Measurements from ENCODE around the gene SYNPO2L. TPM values are rescaled to one million over a fixed set of nuclear protein-coding genes. Genes with fewer than 3 reads are reported as not detected.

Gene SYNPO2L
- total RNA-seq, 1 donor = under 0.01 TPM

GRCh38 chr10:73647211-73647874 lies 8.5 kb downstream of the SYNPO2L start:
- Histone ChIP-seq H3K4me3 (ENCODE audit: insufficient read depth, low read length) (peak overlapping the region; percentile 81), H2AFZ (ENCODE audit: low read length) (peak overlapping the region; percentile 95), H3K4me2 (ENCODE audit: insufficient read depth, low read length) (peak overlapping the region; percentile 86), H3K27me3 (ENCODE audit: insufficient read depth, low read length) (no peaks in the 10 kb centered on the region), H3K9me3 (ENCODE audit: low read depth, low read length) (no peaks in the 10 kb centered on the region), H3K79me2 (ENCODE audit: insufficient read depth, low read length) (no peaks in the 10 kb centered on the region), H3K27ac (ENCODE audit: low read depth, low read length) (peak overlapping the region; percentile 48), H3K36me3 (ENCODE audit: insufficient read depth, low read length) (no peaks in the 10 kb centered on the region), H4K20me1 (ENCODE audit: insufficient read depth, low read length) (no peaks in the 10 kb centered on the region), H3K4me1 (ENCODE audit: insufficient read depth, low read length) (peaks cover 35% of the 10 kb centered on the region)
- DNase-seq (ENCODE audit: insufficient read length, low spot score, missing footprints) = peak; percentile 96
- no peak for TF ChIP-seq CTCF (IDR thresholded peaks at IDR 0.05; ENCODE audit: extremely low read depth, low read depth, low read length)

GRCh38 chr10:73646598-73647041 lies 9.2 kb downstream of the SYNPO2L start:
- Histone ChIP-seq H3K27me3 (ENCODE audit: insufficient read depth, low read length) (peaks cover under 1% of the 10 kb centered on the region), H3K9me3 (ENCODE audit: low read depth, low read length) (no peaks in the 10 kb centered on the region), H3K79me2 (ENCODE audit: insufficient read depth, low read length) (no peaks in the 10 kb centered on the region), H2AFZ (ENCODE audit: low read length) (peak overlapping the region; percentile 14), H3K36me3 (ENCODE audit: insufficient read depth, low read length) (no peaks in the 10 kb centered on the region), H3K4me2 (ENCODE audit: insufficient read depth, low read length) (no peak overlapping the region), H4K20me1 (ENCODE audit: insufficient read depth, low read length) (no peaks in the 10 kb centered on the region), H3K4me3 (ENCODE audit: insufficient read depth, low read length) (no peak overlapping the region), H3K4me1 (ENCODE audit: insufficient read depth, low read length) (peaks cover 35% of the 10 kb centered on the region), H3K27ac (ENCODE audit: low read depth, low read length) (no peak overlapping the region)
- no peak for TF ChIP-seq CTCF (IDR thresholded peaks at IDR 0.05; ENCODE audit: extremely low read depth, low read depth, low read length)
- DNase-seq (ENCODE audit: insufficient read length, low spot score, missing footprints) = no peak

GRCh38 chr10:73645251-73645650 lies 10.6 kb downstream of the SYNPO2L start:
- H3K27ac ChIP-seq (ENCODE audit: low read depth, low read length) = no peak overlapping the region

More at GRCh38 chr10:73645251-73645650, 10.6 kb downstream of the SYNPO2L start:
- Histone ChIP-seq H3K79me2 (ENCODE audit: insufficient read depth, low read length) (no peaks in the 10 kb centered on the region), H4K20me1 (ENCODE audit: insufficient read depth, low read length) (no peaks in the 10 kb centered on the region), H3K36me3 (ENCODE audit: insufficient read depth, low read length) (no peaks in the 10 kb centered on the region), H2AFZ (ENCODE audit: low read length) (no peak overlapping the region), H3K4me1 (ENCODE audit: insufficient read depth, low read length) (peaks cover 23% of the 10 kb centered on the region), H3K27me3 (ENCODE audit: insufficient read depth, low read length) (peaks cover 10% of the 10 kb centered on the region), H3K4me2 (ENCODE audit: insufficient read depth, low read length) (no peak overlapping the region), H3K4me3 (ENCODE audit: insufficient read depth, low read length) (no peak overlapping the region), H3K9me3 (ENCODE audit: low read depth, low read length) (no peaks in the 10 kb centered on the region)
- DNase-seq (ENCODE audit: insufficient read length, low spot score, missing footprints) = no peak
- no peak for TF ChIP-seq CTCF (IDR thresholded peaks at IDR 0.05; ENCODE audit: extremely low read depth, low read depth, low read length)
